ENCODE measurements around the gene TUBB2B. TPM values are rescaled to one million over a fixed set of nuclear protein-coding genes. Genes with fewer than 3 reads are reported as not detected.
"Not testable (repeated sequence)": the region's sequence is repeated elsewhere in the genome, so short reads cannot be mapped to it uniquely, and the experiment has no call there.

The TUBB2B gene
- polyA plus RNA-seq, 3 donors: 0.15 to 3.5 TPM; not detected in 1

DNA sequence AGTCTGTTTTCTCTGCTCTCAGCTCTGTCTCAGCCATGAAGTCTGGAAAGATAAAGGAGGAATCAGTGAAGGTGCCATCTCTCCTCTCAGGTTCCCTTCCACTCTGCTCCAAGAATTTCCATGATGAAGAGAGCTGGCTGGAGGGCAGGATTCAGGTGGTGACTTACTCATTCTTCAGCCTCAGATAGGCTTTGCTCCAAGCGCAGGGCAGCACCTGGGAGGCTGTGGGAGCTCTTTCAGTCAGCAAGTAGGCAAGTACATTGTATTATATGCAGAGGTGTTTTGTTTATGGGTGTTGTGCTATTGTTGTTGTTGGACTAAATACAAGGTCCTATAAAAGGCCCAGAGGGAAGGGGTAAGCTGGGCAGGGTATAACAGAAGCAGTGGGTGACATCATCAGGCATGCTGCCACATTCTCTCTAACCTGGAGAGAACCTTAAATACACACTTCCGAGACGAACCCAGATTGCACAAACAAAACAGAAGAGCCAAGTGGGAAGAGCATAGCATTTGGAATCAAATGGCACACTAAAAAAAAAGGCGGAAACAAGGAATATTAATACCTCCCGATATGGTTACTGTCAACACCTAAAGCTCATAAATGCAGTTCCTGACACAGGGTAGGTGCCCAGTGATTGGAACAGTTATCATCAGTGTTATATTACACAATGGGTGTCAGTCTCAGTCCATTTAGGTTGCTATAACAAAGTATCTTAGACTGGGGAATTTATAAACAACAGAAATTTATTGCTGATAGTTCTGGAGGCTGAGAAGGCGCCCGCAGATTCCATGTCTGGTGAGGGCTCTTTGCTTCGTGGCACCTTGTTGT, 16.8 kb upstream of the TUBB2B start:
- H3K27me3 Mint-ChIP-seq (ENCODE audit: low read depth in 3 of 3): peaks cover 31 to 49% (median 42%) of the 10 kb centered on the region in 3 donors
- H3K4me1 Mint-ChIP-seq: no peaks in the 10 kb centered on the region
- H3K27ac Mint-ChIP-seq: no peak overlapping the region

DNA sequence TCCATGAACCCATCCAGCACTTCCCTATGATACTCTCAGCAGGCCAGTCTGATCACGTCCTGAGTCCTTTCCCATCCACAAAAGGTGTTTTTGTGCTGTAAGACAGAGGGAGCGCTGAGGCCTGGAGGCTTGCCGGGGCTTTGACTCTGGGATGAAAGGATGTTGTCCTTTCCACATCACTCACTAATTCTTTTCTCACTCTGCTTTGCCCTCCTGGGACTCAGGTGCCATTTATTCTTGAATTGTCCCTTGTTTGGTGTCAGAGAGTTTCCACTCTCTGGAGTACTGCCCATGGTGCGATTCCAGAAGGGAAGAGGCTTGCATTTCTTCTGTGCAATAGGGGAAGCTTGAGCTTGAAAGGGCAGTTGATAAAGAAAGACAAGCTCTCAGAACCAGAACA, 15.3 kb upstream of the TUBB2B start:
- no peak overlapping the region for H2AFZ ChIP-seq (ENCODE audit: insufficient read depth, low read depth, low read length, poor library complexity, severe bottlenecking)
- H3K27ac ChIP-seq (ENCODE audit: low read depth in 1 of 2, low read length in 2 of 2): no peak overlapping the region
- no peaks in the 10 kb centered on the region for H4K20me1 ChIP-seq (ENCODE audit: insufficient read depth, low read length)
- H3K9me3 ChIP-seq (replicated peaks in 1 of 2; ENCODE audit: control insufficient read depth in 1 of 2, insufficient read depth in 1 of 2, low read length in 2 of 2): no peaks in the 10 kb centered on the region
- H3K4me3 ChIP-seq (replicated peaks in 1 of 3; ENCODE audit: low read depth in 2 of 3, low read length in 3 of 3): no peak overlapping the region
- H3K79me2 ChIP-seq (ENCODE audit: insufficient read depth, low read length): no peaks in the 10 kb centered on the region
- TF ChIP-seq, protein P1, sequence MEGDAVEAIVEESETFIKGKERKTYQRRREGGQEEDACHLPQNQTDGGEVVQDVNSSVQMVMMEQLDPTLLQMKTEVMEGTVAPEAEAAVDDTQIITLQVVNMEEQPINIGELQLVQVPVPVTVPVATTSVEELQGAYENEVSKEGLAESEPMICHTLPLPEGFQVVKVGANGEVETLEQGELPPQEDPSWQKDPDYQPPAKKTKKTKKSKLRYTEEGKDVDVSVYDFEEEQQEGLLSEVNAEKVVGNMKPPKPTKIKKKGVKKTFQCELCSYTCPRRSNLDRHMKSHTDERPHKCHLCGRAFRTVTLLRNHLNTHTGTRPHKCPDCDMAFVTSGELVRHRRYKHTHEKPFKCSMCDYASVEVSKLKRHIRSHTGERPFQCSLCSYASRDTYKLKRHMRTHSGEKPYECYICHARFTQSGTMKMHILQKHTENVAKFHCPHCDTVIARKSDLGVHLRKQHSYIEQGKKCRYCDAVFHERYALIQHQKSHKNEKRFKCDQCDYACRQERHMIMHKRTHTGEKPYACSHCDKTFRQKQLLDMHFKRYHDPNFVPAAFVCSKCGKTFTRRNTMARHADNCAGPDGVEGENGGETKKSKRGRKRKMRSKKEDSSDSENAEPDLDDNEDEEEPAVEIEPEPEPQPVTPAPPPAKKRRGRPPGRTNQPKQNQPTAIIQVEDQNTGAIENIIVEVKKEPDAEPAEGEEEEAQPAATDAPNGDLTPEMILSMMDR (IDR thresholded peaks at IDR 0.05): no peak
- H3K4me2 ChIP-seq (replicated peaks; ENCODE audit: extremely low read depth, low read length, poor library complexity, severe bottlenecking): no peak overlapping the region
- intact Hi-C loops (cut with micrococcal nuclease): no loop called here
- H3K36me3 ChIP-seq (replicated peaks in 1 of 2; ENCODE audit: control insufficient read depth in 1 of 2, insufficient read depth in 2 of 2, low read length in 2 of 2): no peaks in the 10 kb centered on the region
- Mint-ChIP-seq H3K9me3 (peaks cover 0 to 4% (median 0%) of the 10 kb centered on the region in 7 donors), H3K27me3 (ENCODE audit: low read depth in 3 of 3) (peaks cover 27 to 47% (median 39%) of the 10 kb centered on the region in 3 donors), H3K4me3 (no peak overlapping the region), H3K4me1 (no peaks in the 10 kb centered on the region), H3K36me3 (no peaks in the 10 kb centered on the region), H3K27ac (no peak overlapping the region)
- 100% methylated on average over 1 of the region's 4 CpGs for WGBS (ENCODE audit: insufficient coverage)
- no peak for DNase-seq
- no peak overlapping the region for H3K9ac ChIP-seq (ENCODE audit: insufficient read depth, low read length, poor library complexity, severe bottlenecking)
- peaks cover 0 to 18% of the 10 kb centered on the region in 2 donors for H3K27me3 ChIP-seq (ENCODE audit: control insufficient read depth in 2 of 2, insufficient read depth in 2 of 2, low read length in 2 of 2)
- no peaks in the 10 kb centered on the region for H3K4me1 ChIP-seq (ENCODE audit: control insufficient read depth in 1 of 2, insufficient read depth in 2 of 2, low read length in 2 of 2)

More for the DNA sequence above, 16.8 kb upstream of the TUBB2B start:
- no peaks in the 10 kb centered on the region for H3K9me3 ChIP-seq (replicated peaks in 1 of 2; ENCODE audit: control insufficient read depth in 1 of 2, insufficient read depth in 1 of 2, low read length in 2 of 2)
- TF ChIP-seq, protein P1 (IDR thresholded peaks at IDR 0.05): no peak
- no peak overlapping the region for H3K9ac ChIP-seq (ENCODE audit: insufficient read depth, low read length, poor library complexity, severe bottlenecking)
- H3K4me1 ChIP-seq (ENCODE audit: control insufficient read depth in 1 of 2, insufficient read depth in 2 of 2, low read length in 2 of 2): no peaks in the 10 kb centered on the region
- no peaks in the 10 kb centered on the region for H3K79me2 ChIP-seq (ENCODE audit: insufficient read depth, low read length)
- H3K4me3 ChIP-seq (replicated peaks in 1 of 3; ENCODE audit: low read depth in 2 of 3, low read length in 3 of 3): no peak overlapping the region
- H3K27me3 ChIP-seq (ENCODE audit: control insufficient read depth in 2 of 2, insufficient read depth in 2 of 2, low read length in 2 of 2): peaks cover 0 to 17% of the 10 kb centered on the region in 2 donors
- Mint-ChIP-seq H3K9me3 (peaks cover 0 to 4% (median 0%) of the 10 kb centered on the region in 7 donors), H3K4me3 (no peak overlapping the region), H3K36me3 (no peaks in the 10 kb centered on the region)
- no peaks in the 10 kb centered on the region for H4K20me1 ChIP-seq (ENCODE audit: insufficient read depth, low read length)
- DNase-seq: no peak
- 100% methylated on average over 3 of the region's 8 CpGs for WGBS (ENCODE audit: insufficient coverage)
- H3K4me2 ChIP-seq (replicated peaks; ENCODE audit: extremely low read depth, low read length, poor library complexity, severe bottlenecking): no peak overlapping the region
- no peak overlapping the region for H3K27ac ChIP-seq (ENCODE audit: low read depth in 1 of 2, low read length in 2 of 2)
- intact Hi-C loops (cut with micrococcal nuclease): no loop called here
- no peaks in the 10 kb centered on the region for H3K36me3 ChIP-seq (replicated peaks in 1 of 2; ENCODE audit: control insufficient read depth in 1 of 2, insufficient read depth in 2 of 2, low read length in 2 of 2)
- no peak overlapping the region for H2AFZ ChIP-seq (ENCODE audit: insufficient read depth, low read depth, low read length, poor library complexity, severe bottlenecking)

GRCh38 chr6:3241745-3242144, 14.3 kb upstream of the TUBB2B start:
- no CpG with 5 or more reads among the region's 4 CpGs for WGBS (ENCODE audit: insufficient coverage)

More at GRCh38 chr6:3241745-3242144, 14.3 kb upstream of the TUBB2B start:
- intact Hi-C loops (cut with micrococcal nuclease); H3K4me1 Mint-ChIP-seq; H3K4me3 ChIP-seq (replicated peaks in 1 of 3; ENCODE audit: low read depth in 2 of 3, low read length in 3 of 3); H3K4me2 ChIP-seq (replicated peaks; ENCODE audit: extremely low read depth, low read length, poor library complexity, severe bottlenecking); H3K9me3 Mint-ChIP-seq; H4K20me1 ChIP-seq (ENCODE audit: insufficient read depth, low read length); H3K9me3 ChIP-seq (replicated peaks in 1 of 2; ENCODE audit: control insufficient read depth in 1 of 2, insufficient read depth in 1 of 2, low read length in 2 of 2); H3K36me3 ChIP-seq (replicated peaks in 1 of 2; ENCODE audit: control insufficient read depth in 1 of 2, insufficient read depth in 2 of 2, low read length in 2 of 2); H3K36me3 Mint-ChIP-seq; H3K27ac Mint-ChIP-seq; H3K4me3 Mint-ChIP-seq; H3K27ac ChIP-seq (ENCODE audit: low read depth in 1 of 2, low read length in 2 of 2); H3K9ac ChIP-seq (ENCODE audit: insufficient read depth, low read length, poor library complexity, severe bottlenecking); H3K79me2 ChIP-seq (ENCODE audit: insufficient read depth, low read length); H3K4me1 ChIP-seq (ENCODE audit: control insufficient read depth in 1 of 2, insufficient read depth in 2 of 2, low read length in 2 of 2); H2AFZ ChIP-seq (ENCODE audit: insufficient read depth, low read depth, low read length, poor library complexity, severe bottlenecking); DNase-seq: not testable (repeated sequence)
- H3K27me3 Mint-ChIP-seq (ENCODE audit: low read depth in 3 of 3): peaks cover 20 to 47% (median 45%) of the 10 kb centered on the region in 3 donors
- H3K27me3 ChIP-seq (ENCODE audit: control insufficient read depth in 2 of 2, insufficient read depth in 2 of 2, low read length in 2 of 2): peaks cover 0 to 18% of the 10 kb centered on the region in 2 donors

All from CD14-positive monocyte (primary cell).